ENCODE results near the gene ANXA2R.

The ANXA2R gene

DNA sequence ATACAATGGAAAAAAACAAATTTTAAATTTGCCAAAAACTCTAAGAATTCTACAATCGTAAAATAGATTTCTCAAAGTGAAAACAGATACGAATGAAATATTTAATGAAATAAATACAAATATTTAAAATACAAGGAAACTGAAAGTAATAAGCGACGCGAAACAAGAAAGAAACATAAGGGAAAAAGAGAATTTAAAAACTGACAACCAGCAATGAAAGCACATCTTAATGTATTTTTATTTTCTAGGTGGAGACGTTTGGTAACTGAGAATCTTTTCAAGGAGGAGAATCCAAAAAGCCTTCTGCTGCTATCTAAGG, 1.0 kb downstream of the ANXA2R start:
- TF ChIP-seq, protein P1, sequence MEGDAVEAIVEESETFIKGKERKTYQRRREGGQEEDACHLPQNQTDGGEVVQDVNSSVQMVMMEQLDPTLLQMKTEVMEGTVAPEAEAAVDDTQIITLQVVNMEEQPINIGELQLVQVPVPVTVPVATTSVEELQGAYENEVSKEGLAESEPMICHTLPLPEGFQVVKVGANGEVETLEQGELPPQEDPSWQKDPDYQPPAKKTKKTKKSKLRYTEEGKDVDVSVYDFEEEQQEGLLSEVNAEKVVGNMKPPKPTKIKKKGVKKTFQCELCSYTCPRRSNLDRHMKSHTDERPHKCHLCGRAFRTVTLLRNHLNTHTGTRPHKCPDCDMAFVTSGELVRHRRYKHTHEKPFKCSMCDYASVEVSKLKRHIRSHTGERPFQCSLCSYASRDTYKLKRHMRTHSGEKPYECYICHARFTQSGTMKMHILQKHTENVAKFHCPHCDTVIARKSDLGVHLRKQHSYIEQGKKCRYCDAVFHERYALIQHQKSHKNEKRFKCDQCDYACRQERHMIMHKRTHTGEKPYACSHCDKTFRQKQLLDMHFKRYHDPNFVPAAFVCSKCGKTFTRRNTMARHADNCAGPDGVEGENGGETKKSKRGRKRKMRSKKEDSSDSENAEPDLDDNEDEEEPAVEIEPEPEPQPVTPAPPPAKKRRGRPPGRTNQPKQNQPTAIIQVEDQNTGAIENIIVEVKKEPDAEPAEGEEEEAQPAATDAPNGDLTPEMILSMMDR (IDR thresholded peaks at IDR 0.05; ENCODE audit: low read depth, low read length), result no peak
- no peak for TF ChIP-seq EZH2phosphoT487 (IDR thresholded peaks at IDR 0.05; ENCODE audit: low read depth)
- Histone ChIP-seq H4K20me1 (ENCODE audit: insufficient read depth, low read length) (no peaks in the 10 kb centered on the region), H3K36me3 (replicated peaks; ENCODE audit: low read depth, low read length) (no peaks in the 10 kb centered on the region), H3K9me3 (ENCODE audit: insufficient read depth, low read length) (no peaks in the 10 kb centered on the region), H3K9ac (ENCODE audit: low read length) (peak overlapping the region; percentile 66), H3K4me1 (ENCODE audit: low read length) (peaks cover 5% of the 10 kb centered on the region; the same call in 1 of the 2 replicates), H3K27me3 (ENCODE audit: low read depth, low read length) (no peaks in the 10 kb centered on the region), H2AFZ (ENCODE audit: low read depth, low read length) (peak overlapping the region; percentile 94), H3K4me3 (ENCODE audit: low read length) (peak overlapping the region; percentile 88), H3K27ac (ENCODE audit: low read length) (no peak overlapping the region), H3K4me2 (ENCODE audit: low read length) (peak overlapping the region; percentile 94), H3K79me2 (ENCODE audit: low read length) (no peaks in the 10 kb centered on the region)

DNA sequence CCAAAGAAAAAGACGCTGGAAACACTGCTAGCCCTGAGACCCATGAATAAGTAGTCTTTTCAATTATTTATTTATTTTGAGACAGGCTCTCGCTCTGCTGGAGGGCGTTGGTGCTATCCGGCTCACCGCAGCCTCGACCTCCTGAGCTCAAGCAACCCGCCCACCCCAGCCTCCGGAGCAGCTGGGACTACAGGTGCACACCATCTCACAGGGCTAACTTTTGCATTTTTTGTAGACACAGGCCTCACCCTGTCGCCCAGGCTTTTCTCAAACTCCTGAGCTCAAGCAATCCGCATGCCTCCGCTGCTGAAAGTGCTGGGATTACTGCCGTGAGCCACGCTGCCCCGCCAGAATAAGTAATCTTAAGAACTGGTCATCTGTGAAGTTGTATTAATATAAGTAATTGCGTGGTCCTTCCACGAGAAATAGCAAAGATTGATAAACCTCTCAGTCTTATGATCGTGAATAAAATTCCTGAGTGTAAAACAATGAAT, 1.6 kb downstream of the ANXA2R start:
- Histone ChIP-seq H3K4me1 (ENCODE audit: low read length) (peaks cover 5% of the 10 kb centered on the region; the same call in 1 of the 2 replicates), H3K36me3 (replicated peaks; ENCODE audit: low read depth, low read length) (no peaks in the 10 kb centered on the region), H3K4me3 (ENCODE audit: low read length) (no peak overlapping the region), H3K27me3 (ENCODE audit: low read depth, low read length) (no peaks in the 10 kb centered on the region), H3K9me3 (ENCODE audit: insufficient read depth, low read length) (no peaks in the 10 kb centered on the region), H3K79me2 (ENCODE audit: low read length) (no peaks in the 10 kb centered on the region), H2AFZ (ENCODE audit: low read depth, low read length) (no peak overlapping the region), H3K27ac (ENCODE audit: low read length) (no peak overlapping the region), H3K9ac (ENCODE audit: low read length) (no peak overlapping the region), H4K20me1 (ENCODE audit: insufficient read depth, low read length) (no peaks in the 10 kb centered on the region), H3K4me2 (ENCODE audit: low read length) (no peak overlapping the region)
- TF ChIP-seq, protein P1 (IDR thresholded peaks at IDR 0.05; ENCODE audit: low read depth, low read length), result no peak
- TF ChIP-seq EZH2phosphoT487 (IDR thresholded peaks at IDR 0.05; ENCODE audit: low read depth), result no peak

DNA sequence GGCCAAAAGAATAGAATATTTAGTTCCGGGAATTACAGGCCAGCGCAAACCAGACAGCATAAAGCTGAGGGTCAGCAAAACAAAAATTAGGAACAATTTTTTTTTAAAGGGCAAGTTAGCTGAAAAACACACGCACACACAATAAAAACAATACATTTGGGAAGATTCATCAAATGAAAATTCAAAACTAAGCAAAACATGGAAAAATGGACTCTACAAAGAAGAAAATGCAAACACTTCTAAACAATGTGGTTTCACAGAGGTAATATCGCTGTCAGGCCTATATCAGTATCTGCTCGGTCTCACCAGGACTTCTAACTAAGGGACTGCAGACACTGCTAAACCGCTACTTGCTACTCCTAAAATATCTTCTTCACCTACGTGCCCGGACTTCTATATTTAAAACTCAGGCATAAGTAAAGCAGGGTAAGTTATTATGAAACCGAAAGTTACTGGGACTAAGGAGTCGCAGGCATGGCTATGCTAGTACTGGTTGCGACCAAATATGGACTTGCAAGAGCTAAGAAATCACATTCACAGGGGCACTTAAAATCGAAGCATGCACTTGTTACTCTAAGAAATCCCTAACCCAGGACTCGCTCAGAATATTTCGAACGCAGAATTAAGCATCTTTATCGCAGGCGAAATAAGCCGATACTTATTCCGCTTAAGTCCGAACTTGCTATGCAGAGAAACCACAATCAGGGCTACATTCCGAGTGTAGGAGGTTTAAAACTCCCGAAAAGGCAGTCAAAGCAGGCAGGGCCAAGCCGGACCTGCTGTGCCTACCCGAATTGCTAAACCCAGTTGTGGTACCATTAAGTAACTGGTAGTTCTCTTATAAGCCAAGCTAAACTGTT, 2.3 kb downstream of the ANXA2R start:
- no peak overlapping the region for H3K4me3 ChIP-seq (ENCODE audit: low read length)
- no peaks in the 10 kb centered on the region for H4K20me1 ChIP-seq (ENCODE audit: insufficient read depth, low read length)
- no peak overlapping the region for H3K9ac ChIP-seq (ENCODE audit: low read length)
- peaks cover 4% of the 10 kb centered on the region; the same call in 1 of the 2 replicates for H3K4me1 ChIP-seq (ENCODE audit: low read length)
- no peak overlapping the region for H3K4me2 ChIP-seq (ENCODE audit: low read length)
- H3K27me3 ChIP-seq (ENCODE audit: low read depth, low read length), result no peaks in the 10 kb centered on the region
- TF ChIP-seq, protein P1 (IDR thresholded peaks at IDR 0.05; ENCODE audit: low read depth, low read length), result no peak
- no peak for TF ChIP-seq EZH2phosphoT487 (IDR thresholded peaks at IDR 0.05; ENCODE audit: low read depth)
- no peak overlapping the region for H3K27ac ChIP-seq (ENCODE audit: low read length)
- H3K79me2 ChIP-seq (ENCODE audit: low read length), result no peaks in the 10 kb centered on the region
- H2AFZ ChIP-seq (ENCODE audit: low read depth, low read length), result no peak overlapping the region
- no peaks in the 10 kb centered on the region for H3K36me3 ChIP-seq (replicated peaks; ENCODE audit: low read depth, low read length)
- no peaks in the 10 kb centered on the region for H3K9me3 ChIP-seq (ENCODE audit: insufficient read depth, low read length)

GRCh38 chr5:43036856-43037635, 3.1 kb downstream of the ANXA2R start:
- H3K4me3 ChIP-seq (ENCODE audit: low read length), result no peak overlapping the region
- no peak overlapping the region for H3K27ac ChIP-seq (ENCODE audit: low read length)
- no peaks in the 10 kb centered on the region for H3K9me3 ChIP-seq (ENCODE audit: insufficient read depth, low read length)
- H3K4me2 ChIP-seq (ENCODE audit: low read length), result no peak overlapping the region
- no peaks in the 10 kb centered on the region for H3K4me1 ChIP-seq (ENCODE audit: low read length)
- H3K9ac ChIP-seq (ENCODE audit: low read length), result no peak overlapping the region
- TF ChIP-seq EZH2phosphoT487 (IDR thresholded peaks at IDR 0.05; ENCODE audit: low read depth), result no peak
- TF ChIP-seq, protein P1 (IDR thresholded peaks at IDR 0.05; ENCODE audit: low read depth, low read length), result no peak
- no peaks in the 10 kb centered on the region for H3K27me3 ChIP-seq (ENCODE audit: low read depth, low read length)
- no peak overlapping the region for H2AFZ ChIP-seq (ENCODE audit: low read depth, low read length)
- no peaks in the 10 kb centered on the region for H3K36me3 ChIP-seq (replicated peaks; ENCODE audit: low read depth, low read length)
- H4K20me1 ChIP-seq (ENCODE audit: insufficient read depth, low read length), result no peaks in the 10 kb centered on the region
- no peaks in the 10 kb centered on the region for H3K79me2 ChIP-seq (ENCODE audit: low read length)

All from OCI-LY3 (cell line).